Measurements from ENCODE around the gene POU4F3. TPM values are rescaled to one million over a fixed set of nuclear protein-coding genes. Genes with fewer than 3 reads are reported as not detected.

The POU4F3 gene
- total and polyA plus RNA-seq, 2 of the 8 experiments (the other 6 are each of a cell fraction or from before 2014, with no cell fraction given): 0.09 TPM; not detected in 1

GRCh38 chr5:146338774-146339714 is at the start of gene POU4F3 (continued):
- no peak for TF ChIP-seq NANOG (IDR thresholded peaks at IDR 0.05; ENCODE audit: insufficient read depth, low read depth, low read length, poor library complexity, severe bottlenecking)
- TF ChIP-seq EGR1 (IDR thresholded peaks at IDR 0.05; ENCODE audit: borderline replicate concordance, low read depth, low read length): peak; percentile 15; the same call in 1 of the 2 replicates
- 0 out of 4 replicates have a peak, but pooled peaks have one; percentile 25 to 43 for TF ChIP-seq SIN3A (conservative IDR thresholded peaks at IDR 0.05 in 1 of 2, IDR thresholded peaks at IDR 0.05 in 1 of 2; ENCODE audit: low read depth in 1 of 2, low read length in 2 of 2)
- peak; percentile 90 for TF ChIP-seq CTBP2 (IDR thresholded peaks at IDR 0.05; ENCODE audit: borderline replicate concordance, insufficient read depth, insufficient read length, low read length)

Measured in H1 (cell line).